ENCODE data around the gene LUZP1. TPM values are rescaled to one million over a fixed set of nuclear protein-coding genes. Genes with fewer than 3 reads are reported as not detected.

Gene LUZP1
- total and polyA plus RNA-seq, 10 of the 15 experiments (the other 5 are each of a cell fraction or from before 2014, with no cell fraction given): 11.3 to 28.2 (median 17.3) TPM

DNA sequence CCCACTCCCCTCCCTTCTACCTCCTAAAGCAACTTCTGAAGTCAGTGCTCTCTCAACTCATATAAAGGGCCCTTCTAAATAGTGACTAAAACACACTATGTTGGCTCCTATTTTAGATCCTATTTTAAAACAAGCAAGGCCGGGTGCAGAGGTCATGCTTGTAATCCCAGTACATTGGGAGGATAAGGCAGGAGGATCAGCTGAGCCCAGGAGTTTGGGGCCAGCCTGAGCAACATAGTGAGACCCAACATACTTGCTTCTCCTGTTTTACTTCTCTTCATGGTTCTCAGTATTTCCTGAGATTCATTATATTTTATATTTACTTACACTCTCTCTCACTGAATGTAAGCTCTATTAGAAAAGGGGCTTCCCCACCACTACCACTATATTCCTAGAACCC, 42.5 kb downstream of the LUZP1 start:
- Histone ChIP-seq H3K79me2 (ENCODE audit: control insufficient read depth, insufficient read depth, low read length) (peaks cover 10% of the 10 kb centered on the region), H3K4me3 (no peak overlapping the region), H3K9ac (ENCODE audit: control insufficient read depth, insufficient read depth, low read length) (no peak overlapping the region), H3K27me3 (replicated peaks in 1 of 2; ENCODE audit: control insufficient read depth in 2 of 2, insufficient read depth in 2 of 2, low read length in 1 of 2) (no peaks in the 10 kb centered on the region), H4K20me1 (ENCODE audit: control insufficient read depth, insufficient read depth) (no peaks in the 10 kb centered on the region), H3K9me3 (replicated peaks; ENCODE audit: control insufficient read depth, insufficient read depth, low read length) (no peaks in the 10 kb centered on the region), H3K4me1 (ENCODE audit: control insufficient read depth, insufficient read depth, low read length) (peaks cover 18% of the 10 kb centered on the region), H3K36me3 (ENCODE audit: control insufficient read depth in 2 of 2, insufficient read depth in 2 of 2, low read length in 1 of 2) (no peaks in the 10 kb centered on the region), H3K27ac (ENCODE audit: control insufficient read depth, insufficient read depth) (no peak overlapping the region), H3K4me2 (ENCODE audit: control insufficient read depth, insufficient read depth) (no peak overlapping the region), H2AFZ (ENCODE audit: control insufficient read depth, low read depth, low read length) (no peak overlapping the region)
- RAD21 ChIA-PET (ENCODE audit: unreplicated experiment): interaction anchor here (0.9 kb wide), 1 partner anchor 11 kb away, joined by 3 read pairs; no protein-coding TSS in a partner anchor
- POLR2A ChIA-PET: interaction anchor here (1.1 to 1.2 kb wide), 2 partner anchors 9 to 40 kb away, joined by 4 to 5 read pairs; no protein-coding TSS in a partner anchor
- WGBS (ENCODE audit: insufficient coverage, insufficient replicate concordance, low lambda C conversion rate, missing lambda C conversion rate): 85% methylated on average over 1 of the region's 1 CpG
- no TSS peak for BruUV-seq (replicated peaks)
- SMC1A ChIA-PET (ENCODE audit: uncharacterized antibody, unreplicated experiment): interaction anchor here (1.0 to 3.0 kb wide), 6 partner anchors 11 to 59 kb away, joined by 3 to 16 read pairs (median 4); no protein-coding TSS in a partner anchor
- intact Hi-C loops (cut with micrococcal nuclease; ENCODE audit: unreplicated experiment) (no loop called here), in situ Hi-C loops (cut with MboI) (no loop called here)
- no peak for FAIRE-seq
- DNase-seq (ENCODE audit: low read depth, low spot score): no peak
- ATAC-seq: no peak
- CTCF ChIA-PET: interaction anchor here (1.3 to 2.4 kb wide), 2 partner anchors 15 to 58 kb away, joined by 3 to 9 read pairs; no protein-coding TSS in a partner anchor
- no peak for TF ChIP-seq SMAD1 (IDR thresholded peaks at IDR 0.05; ENCODE audit: low read depth, partially characterized antibody)
- TF ChIP-seq FOS (IDR thresholded peaks at IDR 0.05; ENCODE audit: borderline replicate concordance, extremely low read depth, insufficient read length): no peak
- no peak for TF ChIP-seq LARP7 (IDR thresholded peaks at IDR 0.05)
- no peak for TF ChIP-seq CEBPB (IDR thresholded peaks at IDR 0.05; ENCODE audit: borderline replicate concordance in 1 of 2, low read depth in 2 of 2, low read length in 2 of 2)
- no peak for TF ChIP-seq ZNF622 (IDR thresholded peaks at IDR 0.05)
- no peak for TF ChIP-seq FOXM1 (IDR thresholded peaks at IDR 0.05; ENCODE audit: low read depth, low read length)
- TF ChIP-seq HCFC1 (IDR thresholded peaks at IDR 0.05; ENCODE audit: low read length): no peak
- TF ChIP-seq, protein P1, sequence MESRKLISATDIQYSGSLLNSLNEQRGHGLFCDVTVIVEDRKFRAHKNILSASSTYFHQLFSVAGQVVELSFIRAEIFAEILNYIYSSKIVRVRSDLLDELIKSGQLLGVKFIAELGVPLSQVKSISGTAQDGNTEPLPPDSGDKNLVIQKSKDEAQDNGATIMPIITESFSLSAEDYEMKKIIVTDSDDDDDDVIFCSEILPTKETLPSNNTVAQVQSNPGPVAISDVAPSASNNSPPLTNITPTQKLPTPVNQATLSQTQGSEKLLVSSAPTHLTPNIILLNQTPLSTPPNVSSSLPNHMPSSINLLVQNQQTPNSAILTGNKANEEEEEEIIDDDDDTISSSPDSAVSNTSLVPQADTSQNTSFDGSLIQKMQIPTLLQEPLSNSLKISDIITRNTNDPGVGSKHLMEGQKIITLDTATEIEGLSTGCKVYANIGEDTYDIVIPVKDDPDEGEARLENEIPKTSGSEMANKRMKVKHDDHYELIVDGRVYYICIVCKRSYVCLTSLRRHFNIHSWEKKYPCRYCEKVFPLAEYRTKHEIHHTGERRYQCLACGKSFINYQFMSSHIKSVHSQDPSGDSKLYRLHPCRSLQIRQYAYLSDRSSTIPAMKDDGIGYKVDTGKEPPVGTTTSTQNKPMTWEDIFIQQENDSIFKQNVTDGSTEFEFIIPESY (IDR thresholded peaks at IDR 0.05): no peak
- TF ChIP-seq BRCA1 (IDR thresholded peaks at IDR 0.05; ENCODE audit: low read depth, low read length): no peak
- no peak for TF ChIP-seq SUPT20H (IDR thresholded peaks at IDR 0.05; ENCODE audit: borderline replicate concordance, control insufficient read depth, low read depth, low read length)
- TF ChIP-seq, protein P2, sequence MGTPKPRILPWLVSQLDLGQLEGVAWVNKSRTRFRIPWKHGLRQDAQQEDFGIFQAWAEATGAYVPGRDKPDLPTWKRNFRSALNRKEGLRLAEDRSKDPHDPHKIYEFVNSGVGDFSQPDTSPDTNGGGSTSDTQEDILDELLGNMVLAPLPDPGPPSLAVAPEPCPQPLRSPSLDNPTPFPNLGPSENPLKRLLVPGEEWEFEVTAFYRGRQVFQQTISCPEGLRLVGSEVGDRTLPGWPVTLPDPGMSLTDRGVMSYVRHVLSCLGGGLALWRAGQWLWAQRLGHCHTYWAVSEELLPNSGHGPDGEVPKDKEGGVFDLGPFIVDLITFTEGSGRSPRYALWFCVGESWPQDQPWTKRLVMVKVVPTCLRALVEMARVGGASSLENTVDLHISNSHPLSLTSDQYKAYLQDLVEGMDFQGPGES (IDR thresholded peaks at IDR 0.05): no peak
- TF ChIP-seq, protein P3, sequence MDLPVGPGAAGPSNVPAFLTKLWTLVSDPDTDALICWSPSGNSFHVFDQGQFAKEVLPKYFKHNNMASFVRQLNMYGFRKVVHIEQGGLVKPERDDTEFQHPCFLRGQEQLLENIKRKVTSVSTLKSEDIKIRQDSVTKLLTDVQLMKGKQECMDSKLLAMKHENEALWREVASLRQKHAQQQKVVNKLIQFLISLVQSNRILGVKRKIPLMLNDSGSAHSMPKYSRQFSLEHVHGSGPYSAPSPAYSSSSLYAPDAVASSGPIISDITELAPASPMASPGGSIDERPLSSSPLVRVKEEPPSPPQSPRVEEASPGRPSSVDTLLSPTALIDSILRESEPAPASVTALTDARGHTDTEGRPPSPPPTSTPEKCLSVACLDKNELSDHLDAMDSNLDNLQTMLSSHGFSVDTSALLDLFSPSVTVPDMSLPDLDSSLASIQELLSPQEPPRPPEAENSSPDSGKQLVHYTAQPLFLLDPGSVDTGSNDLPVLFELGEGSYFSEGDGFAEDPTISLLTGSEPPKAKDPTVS (IDR thresholded peaks at IDR 0.05; ENCODE audit: low read depth, low read length): no peak
- TF ChIP-seq, protein P4, sequence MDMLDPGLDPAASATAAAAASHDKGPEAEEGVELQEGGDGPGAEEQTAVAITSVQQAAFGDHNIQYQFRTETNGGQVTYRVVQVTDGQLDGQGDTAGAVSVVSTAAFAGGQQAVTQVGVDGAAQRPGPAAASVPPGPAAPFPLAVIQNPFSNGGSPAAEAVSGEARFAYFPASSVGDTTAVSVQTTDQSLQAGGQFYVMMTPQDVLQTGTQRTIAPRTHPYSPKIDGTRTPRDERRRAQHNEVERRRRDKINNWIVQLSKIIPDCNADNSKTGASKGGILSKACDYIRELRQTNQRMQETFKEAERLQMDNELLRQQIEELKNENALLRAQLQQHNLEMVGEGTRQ (IDR thresholded peaks at IDR 0.05; ENCODE audit: borderline replicate concordance, low read depth, low read length): no peak
- TF ChIP-seq, protein P5, sequence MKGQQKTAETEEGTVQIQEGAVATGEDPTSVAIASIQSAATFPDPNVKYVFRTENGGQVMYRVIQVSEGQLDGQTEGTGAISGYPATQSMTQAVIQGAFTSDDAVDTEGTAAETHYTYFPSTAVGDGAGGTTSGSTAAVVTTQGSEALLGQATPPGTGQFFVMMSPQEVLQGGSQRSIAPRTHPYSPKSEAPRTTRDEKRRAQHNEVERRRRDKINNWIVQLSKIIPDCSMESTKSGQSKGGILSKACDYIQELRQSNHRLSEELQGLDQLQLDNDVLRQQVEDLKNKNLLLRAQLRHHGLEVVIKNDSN (IDR thresholded peaks at IDR 0.05; ENCODE audit: borderline replicate concordance, extremely low read length, insufficient read depth, low read depth, low read length): no peak
- TF ChIP-seq, protein P6, sequence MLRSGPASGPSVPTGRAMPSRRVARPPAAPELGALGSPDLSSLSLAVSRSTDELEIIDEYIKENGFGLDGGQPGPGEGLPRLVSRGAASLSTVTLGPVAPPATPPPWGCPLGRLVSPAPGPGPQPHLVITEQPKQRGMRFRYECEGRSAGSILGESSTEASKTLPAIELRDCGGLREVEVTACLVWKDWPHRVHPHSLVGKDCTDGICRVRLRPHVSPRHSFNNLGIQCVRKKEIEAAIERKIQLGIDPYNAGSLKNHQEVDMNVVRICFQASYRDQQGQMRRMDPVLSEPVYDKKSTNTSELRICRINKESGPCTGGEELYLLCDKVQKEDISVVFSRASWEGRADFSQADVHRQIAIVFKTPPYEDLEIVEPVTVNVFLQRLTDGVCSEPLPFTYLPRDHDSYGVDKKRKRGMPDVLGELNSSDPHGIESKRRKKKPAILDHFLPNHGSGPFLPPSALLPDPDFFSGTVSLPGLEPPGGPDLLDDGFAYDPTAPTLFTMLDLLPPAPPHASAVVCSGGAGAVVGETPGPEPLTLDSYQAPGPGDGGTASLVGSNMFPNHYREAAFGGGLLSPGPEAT (IDR thresholded peaks at IDR 0.05; ENCODE audit: low read depth): no peak
- no peak for TF ChIP-seq NR2C1 (IDR thresholded peaks at IDR 0.05)

Measured in GM12878 (cell line).